PFSK-1 (cell line): ENCODE measurements around the gene WNK3.

Source experiments
- POLR2AphosphoS5 ChIP-seq: IDR thresholded peaks from 2 replicates; pipeline ENCODE4 v1.6.1; 2012; ENCODE audit warnings: low read depth, mild to moderate bottlenecking, control low read depth, low read length, moderate library complexity
- REST ChIP-seq, 2 experiments: IDR thresholded peaks; 2 replicates each; pipeline versions ENCODE4 v1.6.1 to v1.8.0; 2011 to 2012; ENCODE audit warnings: low read depth in 2 of 2, low read length in 2 of 2, control low read depth in 1 of 2, inconsistent platforms in 1 of 2, mild to moderate bottlenecking in 1 of 2, moderate library complexity in 1 of 2; ENCODE audit not compliant: insufficient read depth in 1 of 2
- SIN3A ChIP-seq: IDR thresholded peaks from 2 replicates; pipeline ENCODE4 v1.6.1; 2012; ENCODE audit warnings: mild to moderate bottlenecking, low read length, moderate library complexity, borderline replicate concordance; ENCODE audit not compliant: insufficient read depth
- TAF1 ChIP-seq: IDR thresholded peaks from 2 replicates; pipeline ENCODE4 v1.6.1; 2012; ENCODE audit warnings: low read length, control low read depth, borderline replicate concordance; ENCODE audit not compliant: insufficient read depth

- TF ChIP-seq POLR2AphosphoS5, result no peak
- no peak for TF ChIP-seq REST (IDR thresholded peaks at IDR 0.05; ENCODE audit: insufficient read depth in 1 of 2, low read depth in 2 of 2, low read length in 2 of 2)
- TF ChIP-seq TAF1, result no peak
- no peak for TF ChIP-seq SIN3A
Observed at GRCh38 chrX:54359408-54359807, 1.6 kb upstream of the WNK3 start.
